ENCODE measurements around the gene FIGNL2.

GRCh38 chr12:51811203-51812202 lies 37.0 kb downstream of the FIGNL2 start:
- TF ChIP-seq EZH2phosphoT487 (IDR thresholded peaks at IDR 0.05; ENCODE audit: low read depth) (no peak), CTCF (IDR thresholded peaks at IDR 0.05; ENCODE audit: low read depth, low read length) (no peak)
